Central memory CD8-positive, alpha-beta T cell (primary cell): ENCODE measurements around the gene MST1.

Experiments used
- ATAC-seq: fragments of 150-1000 bp; cut with Tn5 transposase; replicated peaks from 2 replicates; pipeline ENCODE4 v1.10.0; 2022; ENCODE audit warnings: mild to moderate bottlenecking, moderate FRiP score, moderate number of reproducible peaks; ENCODE audit not compliant: poor library complexity, severe bottlenecking; ENCODE audit errors: extremely low read depth
- DNase-seq, 2 donors: peaks; one replicate each; pipeline ENCODE4 v3.0.0; 2021; ENCODE audit warnings: low spot score in 2 of 2
- H3K27ac Mint-ChIP-seq: one replicate; pipeline ENCODE4 v1.8.0; 2022; ENCODE audit warnings: low read depth, mild to moderate bottlenecking, moderate library complexity, mixed read lengths
- H3K27me3 Mint-ChIP-seq: one replicate; pipeline ENCODE4 v1.8.0; 2022; ENCODE audit warnings: mixed read lengths
- H3K36me3 Mint-ChIP-seq: one replicate; pipeline ENCODE4 v1.8.0; 2022; ENCODE audit warnings: mild to moderate bottlenecking, moderate library complexity, mixed read lengths; ENCODE audit not compliant: insufficient read depth
- H3K4me1 Mint-ChIP-seq: one replicate; pipeline ENCODE4 v1.8.0; 2022; ENCODE audit warnings: mixed read lengths
- H3K4me3 Mint-ChIP-seq: one replicate; pipeline ENCODE4 v1.8.0; 2022; ENCODE audit warnings: mild to moderate bottlenecking, moderate library complexity, mixed read lengths
- H3K9me3 Mint-ChIP-seq: one replicate; pipeline ENCODE4 v1.8.0; 2022; ENCODE audit warnings: mixed read lengths

The MST1 gene

GRCh38 chr3:49653621-49654020, 35.7 kb downstream of the MST1 start:
- H3K4me3 Mint-ChIP-seq: no peak overlapping the region
- no peak for ATAC-seq
- DNase-seq: no peak
- no peaks in the 10 kb centered on the region for H3K36me3 Mint-ChIP-seq
- no peak overlapping the region for H3K27ac Mint-ChIP-seq
- no peaks in the 10 kb centered on the region for H3K27me3 Mint-ChIP-seq
- no peaks in the 10 kb centered on the region for H3K9me3 Mint-ChIP-seq
- H3K4me1 Mint-ChIP-seq: no peaks in the 10 kb centered on the region

- H3K27ac Mint-ChIP-seq: no peak overlapping the region
- H3K4me3 Mint-ChIP-seq: no peak overlapping the region
- H3K4me1 Mint-ChIP-seq: no peaks in the 10 kb centered on the region
- H3K36me3 Mint-ChIP-seq: peaks cover 3% of the 10 kb centered on the region
- no peaks in the 10 kb centered on the region for H3K9me3 Mint-ChIP-seq
- ATAC-seq (no peak), DNase-seq (no peak)
- H3K27me3 Mint-ChIP-seq: no peaks in the 10 kb centered on the region
Measured at GRCh38 chr3:49652903-49653415, 36.3 kb downstream of the MST1 start.

- Mint-ChIP-seq H3K9me3 (no peaks in the 10 kb centered on the region), H3K27ac (no peak overlapping the region), H3K4me1 (no peaks in the 10 kb centered on the region), H3K27me3 (no peaks in the 10 kb centered on the region), H3K36me3 (peaks cover 3% of the 10 kb centered on the region), H3K4me3 (no peak overlapping the region)
- ATAC-seq (no peak), DNase-seq (no peak)
Measured at GRCh38 chr3:49652218-49652902, 36.9 kb downstream of the MST1 start.

GRCh38 chr3:49650637-49651036, 38.6 kb downstream of the MST1 start:
- Mint-ChIP-seq H3K4me3 (no peak overlapping the region), H3K9me3 (no peaks in the 10 kb centered on the region), H3K4me1 (no peaks in the 10 kb centered on the region), H3K27me3 (no peaks in the 10 kb centered on the region), H3K36me3 (peaks cover 3% of the 10 kb centered on the region), H3K27ac (no peak overlapping the region)
- DNase-seq (no peak), ATAC-seq (no peak)

DNA sequence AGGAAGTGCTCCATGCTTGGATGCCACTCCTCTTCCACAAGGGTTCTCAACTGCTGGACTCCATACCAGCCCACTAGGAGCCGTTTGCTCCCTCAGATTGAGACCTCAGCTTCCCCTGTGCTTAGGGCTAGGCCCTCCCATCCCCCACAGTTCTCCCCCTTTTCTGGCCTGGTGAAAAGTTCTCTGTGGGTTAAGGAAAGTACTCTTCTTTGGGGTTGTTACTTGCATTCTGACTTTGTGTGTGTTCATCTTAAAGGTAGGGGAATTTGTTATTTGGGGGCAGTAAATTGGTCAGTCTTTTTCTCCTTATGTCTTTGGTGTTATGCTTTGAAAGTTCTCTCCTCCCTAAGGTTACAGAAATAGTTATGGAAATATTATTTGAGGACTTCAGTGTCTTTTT, 39.1 kb downstream of the MST1 start:
- no peak overlapping the region for H3K27ac Mint-ChIP-seq
- no peaks in the 10 kb centered on the region for H3K9me3 Mint-ChIP-seq
- ATAC-seq (no peak), DNase-seq (no peak)
- H3K36me3 Mint-ChIP-seq: peaks cover 3% of the 10 kb centered on the region
- no peaks in the 10 kb centered on the region for H3K27me3 Mint-ChIP-seq
- no peaks in the 10 kb centered on the region for H3K4me1 Mint-ChIP-seq
- no peak overlapping the region for H3K4me3 Mint-ChIP-seq

- no peaks in the 10 kb centered on the region for H3K4me1 Mint-ChIP-seq
- no peaks in the 10 kb centered on the region for H3K27me3 Mint-ChIP-seq
- no peak for DNase-seq
- no peak for ATAC-seq
- H3K27ac Mint-ChIP-seq: no peak overlapping the region
- H3K4me3 Mint-ChIP-seq: no peak overlapping the region
- peaks cover 3% of the 10 kb centered on the region for H3K36me3 Mint-ChIP-seq
- H3K9me3 Mint-ChIP-seq: no peaks in the 10 kb centered on the region
Measured at GRCh38 chr3:49649576-49649975, 39.7 kb downstream of the MST1 start.

DNA sequence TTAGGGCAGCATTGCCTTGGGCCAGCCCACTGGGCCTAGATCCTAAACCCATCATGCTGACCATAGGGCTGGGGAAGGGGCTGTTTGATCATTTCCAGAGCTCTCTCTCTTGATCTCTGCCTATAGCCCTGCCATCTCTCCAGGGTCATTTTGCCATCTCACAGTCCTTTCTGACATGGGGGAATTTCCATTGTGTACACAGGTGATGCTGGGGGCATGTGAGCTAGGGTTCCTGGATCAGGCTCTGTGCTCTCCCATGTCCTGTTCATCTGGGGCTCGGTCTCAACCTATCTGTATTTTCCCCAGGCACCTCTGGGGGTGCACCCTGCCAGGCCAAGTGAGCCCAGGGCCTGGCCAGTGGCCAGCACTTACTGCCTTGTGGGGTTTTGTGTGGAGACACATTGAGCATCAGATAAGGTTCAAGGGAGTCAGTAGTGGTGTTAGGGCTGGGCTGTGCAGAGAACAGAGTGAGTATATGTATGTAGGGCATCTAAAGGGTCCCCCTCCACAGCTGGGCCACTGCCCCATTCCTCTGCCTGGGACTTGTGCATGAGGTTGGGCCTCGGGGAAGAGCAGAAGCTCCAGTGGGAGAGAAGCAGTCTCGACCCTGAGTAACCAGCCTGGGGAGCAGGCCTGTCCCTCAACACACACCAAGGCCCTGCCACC, 40.8 kb downstream of the MST1 start:
- Mint-ChIP-seq H3K4me1 (no peaks in the 10 kb centered on the region), H3K9me3 (no peaks in the 10 kb centered on the region), H3K27me3 (no peaks in the 10 kb centered on the region), H3K36me3 (peaks cover 3% of the 10 kb centered on the region), H3K27ac (no peak overlapping the region), H3K4me3 (no peak overlapping the region)
- DNase-seq (no peak), ATAC-seq (no peak)

GRCh38 chr3:49647741-49648140, 41.5 kb downstream of the MST1 start:
- Mint-ChIP-seq H3K27ac (no peak overlapping the region), H3K4me1 (no peaks in the 10 kb centered on the region), H3K9me3 (no peaks in the 10 kb centered on the region), H3K4me3 (no peak overlapping the region), H3K27me3 (no peaks in the 10 kb centered on the region), H3K36me3 (peaks cover 3% of the 10 kb centered on the region)
- DNase-seq (no peak), ATAC-seq (no peak)

DNA sequence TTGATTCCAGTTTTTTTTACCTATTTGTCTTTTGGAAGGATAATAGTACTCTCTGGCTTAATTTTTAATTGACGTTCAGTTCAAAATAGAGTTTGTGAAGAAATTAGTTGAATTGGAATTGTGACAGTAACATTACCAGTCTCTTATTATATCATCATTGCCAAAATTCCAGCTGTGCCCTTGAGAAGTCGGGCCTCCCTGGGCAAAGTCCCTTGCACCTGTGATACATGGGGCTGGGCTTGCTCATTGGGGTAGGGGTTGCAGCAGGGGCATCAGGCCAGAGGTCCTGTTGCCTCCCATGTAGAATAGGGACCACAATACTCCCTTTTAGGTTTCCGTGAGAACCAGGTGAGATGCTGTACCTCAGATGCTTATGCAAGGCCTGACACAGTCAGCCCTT, 43.0 kb downstream of the MST1 start:
- Mint-ChIP-seq H3K4me3 (no peak overlapping the region), H3K36me3 (peaks cover 3% of the 10 kb centered on the region), H3K27ac (no peak overlapping the region)

DNA sequence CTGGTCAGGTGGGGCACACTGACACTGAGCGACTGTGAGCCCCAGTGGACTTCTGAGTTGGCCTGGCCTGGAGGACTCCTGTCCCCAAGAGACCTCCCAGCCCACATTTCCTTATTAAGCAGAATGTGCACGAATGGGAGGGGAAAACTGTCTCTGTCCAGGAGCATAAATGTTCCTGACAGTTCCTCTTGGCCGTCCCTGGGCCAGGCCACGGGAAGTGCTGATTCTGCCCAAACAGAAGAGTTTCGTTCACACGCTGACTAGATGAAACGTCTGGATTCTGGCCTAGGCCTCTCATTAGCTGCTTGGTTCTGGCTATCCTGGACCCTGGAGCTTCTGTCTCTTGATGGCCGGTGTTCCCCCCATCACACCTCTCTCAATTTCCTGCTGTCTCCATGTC, 44.6 kb downstream of the MST1 start:
- no peak overlapping the region for H3K4me3 Mint-ChIP-seq

More for the DNA sequence above, 43.0 kb downstream of the MST1 start:
- ATAC-seq (no peak), DNase-seq (no peak)
- Mint-ChIP-seq H3K9me3 (no peaks in the 10 kb centered on the region), H3K27me3 (no peaks in the 10 kb centered on the region), H3K4me1 (no peaks in the 10 kb centered on the region)

DNA sequence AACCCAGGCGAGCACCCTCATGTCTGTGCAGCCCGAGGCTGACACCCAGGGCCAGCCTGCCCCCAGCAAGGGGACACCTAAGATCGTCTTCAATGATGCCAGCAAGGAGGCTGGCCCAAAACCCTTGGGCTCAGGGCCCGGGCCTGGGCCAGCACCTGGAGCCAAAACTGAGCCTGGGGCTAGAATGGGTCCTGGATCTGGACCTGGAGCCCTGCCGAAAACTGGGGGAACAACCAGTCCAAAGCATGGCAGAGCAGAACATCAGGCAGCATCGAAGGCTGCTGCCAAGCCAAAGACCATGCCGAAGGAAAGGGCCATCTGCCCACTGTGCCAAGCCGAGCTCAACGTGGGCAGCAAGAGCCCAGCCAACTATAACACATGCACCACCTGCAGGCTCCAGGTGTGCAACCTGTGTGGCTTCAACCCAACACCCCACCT, 46.5 kb downstream of the MST1 start:
- H3K9me3 Mint-ChIP-seq: no peaks in the 10 kb centered on the region
- ATAC-seq: no peak
- H3K4me1 Mint-ChIP-seq: no peaks in the 10 kb centered on the region
- H3K36me3 Mint-ChIP-seq: no peaks in the 10 kb centered on the region
- H3K4me3 Mint-ChIP-seq: no peak overlapping the region
- DNase-seq: no peak
- H3K27me3 Mint-ChIP-seq: no peaks in the 10 kb centered on the region
- no peak overlapping the region for H3K27ac Mint-ChIP-seq

More for the DNA sequence above, 44.6 kb downstream of the MST1 start:
- no peak for ATAC-seq
- no peaks in the 10 kb centered on the region for H3K27me3 Mint-ChIP-seq
- H3K9me3 Mint-ChIP-seq: no peaks in the 10 kb centered on the region
- H3K36me3 Mint-ChIP-seq: peaks cover 3% of the 10 kb centered on the region
- no peak for DNase-seq
- H3K27ac Mint-ChIP-seq: no peak overlapping the region
- H3K4me1 Mint-ChIP-seq: no peaks in the 10 kb centered on the region

GRCh38 chr3:49641921-49642707, 47.2 kb downstream of the MST1 start:
- no peak for ATAC-seq
- H3K27ac Mint-ChIP-seq: no peak overlapping the region
- no peaks in the 10 kb centered on the region for H3K27me3 Mint-ChIP-seq
- no peak overlapping the region for H3K4me3 Mint-ChIP-seq
- no peaks in the 10 kb centered on the region for H3K4me1 Mint-ChIP-seq
- H3K9me3 Mint-ChIP-seq: no peaks in the 10 kb centered on the region
- no peak for DNase-seq
- no peaks in the 10 kb centered on the region for H3K36me3 Mint-ChIP-seq
